ENCODE data around the gene PC. TPM values are rescaled to one million over a fixed set of nuclear protein-coding genes. Genes with fewer than 3 reads are reported as not detected.

PC gene
- total RNA-seq, 4 donors from 2014 or later: 91.0 to 240 (median 134) TPM

- no peak for TF ChIP-seq CTCF (IDR thresholded peaks at IDR 0.05)
- no peak for ATAC-seq (ENCODE audit: low FRiP score)
- no peak for DNase-seq (ENCODE audit: low spot score)
Observed at GRCh38 chr11:66886671-66887221, 71.4 kb downstream of the PC start.

GRCh38 chr11:66885950-66886440, 72.2 kb downstream of the PC start:
- no peak for TF ChIP-seq CTCF (IDR thresholded peaks at IDR 0.05)
- DNase-seq (ENCODE audit: low spot score) (no peak), ATAC-seq (ENCODE audit: low FRiP score) (no peak)

GRCh38 chr11:66885469-66885868, 72.7 kb downstream of the PC start:
- DNase-seq (ENCODE audit: low spot score): no peak
- no peak for ATAC-seq (ENCODE audit: low FRiP score)
- no peak for TF ChIP-seq CTCF (IDR thresholded peaks at IDR 0.05)

- no peak for ATAC-seq (ENCODE audit: low FRiP score)
- no peak for DNase-seq (ENCODE audit: low spot score)
- TF ChIP-seq CTCF (IDR thresholded peaks at IDR 0.05): no peak
Observed at GRCh38 chr11:66884443-66884842, 73.7 kb downstream of the PC start.

GRCh38 chr11:66883016-66883965, 74.9 kb downstream of the PC start:
- no peak for TF ChIP-seq CTCF (IDR thresholded peaks at IDR 0.05)
- ATAC-seq (ENCODE audit: low FRiP score) (no peak), DNase-seq (ENCODE audit: low spot score) (no peak)

GRCh38 chr11:66882561-66883015, 75.6 kb downstream of the PC start:
- DNase-seq (ENCODE audit: low spot score) (no peak), ATAC-seq (ENCODE audit: low FRiP score) (no peak)
- no peak for TF ChIP-seq CTCF (IDR thresholded peaks at IDR 0.05)
